ENCODE results near the gene MYO15A. TPM values are rescaled to one million over a fixed set of nuclear protein-coding genes. Genes with fewer than 3 reads are reported as not detected.

The MYO15A gene, protein sequence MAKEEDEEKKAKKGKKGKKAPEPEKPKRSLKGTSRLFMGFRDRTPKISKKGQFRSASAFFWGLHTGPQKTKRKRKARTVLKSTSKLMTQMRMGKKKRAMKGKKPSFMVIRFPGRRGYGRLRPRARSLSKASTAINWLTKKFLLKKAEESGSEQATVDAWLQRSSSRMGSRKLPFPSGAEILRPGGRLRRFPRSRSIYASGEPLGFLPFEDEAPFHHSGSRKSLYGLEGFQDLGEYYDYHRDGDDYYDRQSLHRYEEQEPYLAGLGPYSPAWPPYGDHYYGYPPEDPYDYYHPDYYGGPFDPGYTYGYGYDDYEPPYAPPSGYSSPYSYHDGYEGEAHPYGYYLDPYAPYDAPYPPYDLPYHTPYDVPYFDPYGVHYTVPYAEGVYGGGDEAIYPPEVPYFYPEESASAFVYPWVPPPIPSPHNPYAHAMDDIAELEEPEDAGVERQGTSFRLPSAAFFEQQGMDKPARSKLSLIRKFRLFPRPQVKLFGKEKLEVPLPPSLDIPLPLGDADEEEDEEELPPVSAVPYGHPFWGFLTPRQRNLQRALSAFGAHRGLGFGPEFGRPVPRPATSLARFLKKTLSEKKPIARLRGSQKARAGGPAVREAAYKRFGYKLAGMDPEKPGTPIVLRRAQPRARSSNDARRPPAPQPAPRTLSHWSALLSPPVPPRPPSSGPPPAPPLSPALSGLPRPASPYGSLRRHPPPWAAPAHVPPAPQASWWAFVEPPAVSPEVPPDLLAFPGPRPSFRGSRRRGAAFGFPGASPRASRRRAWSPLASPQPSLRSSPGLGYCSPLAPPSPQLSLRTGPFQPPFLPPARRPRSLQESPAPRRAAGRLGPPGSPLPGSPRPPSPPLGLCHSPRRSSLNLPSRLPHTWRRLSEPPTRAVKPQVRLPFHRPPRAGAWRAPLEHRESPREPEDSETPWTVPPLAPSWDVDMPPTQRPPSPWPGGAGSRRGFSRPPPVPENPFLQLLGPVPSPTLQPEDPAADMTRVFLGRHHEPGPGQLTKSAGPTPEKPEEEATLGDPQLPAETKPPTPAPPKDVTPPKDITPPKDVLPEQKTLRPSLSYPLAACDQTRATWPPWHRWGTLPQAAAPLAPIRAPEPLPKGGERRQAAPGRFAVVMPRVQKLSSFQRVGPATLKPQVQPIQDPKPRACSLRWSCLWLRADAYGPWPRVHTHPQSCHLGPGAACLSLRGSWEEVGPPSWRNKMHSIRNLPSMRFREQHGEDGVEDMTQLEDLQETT (N-terminal part only)
- polyA plus RNA-seq, result 0.48 TPM

DNA sequence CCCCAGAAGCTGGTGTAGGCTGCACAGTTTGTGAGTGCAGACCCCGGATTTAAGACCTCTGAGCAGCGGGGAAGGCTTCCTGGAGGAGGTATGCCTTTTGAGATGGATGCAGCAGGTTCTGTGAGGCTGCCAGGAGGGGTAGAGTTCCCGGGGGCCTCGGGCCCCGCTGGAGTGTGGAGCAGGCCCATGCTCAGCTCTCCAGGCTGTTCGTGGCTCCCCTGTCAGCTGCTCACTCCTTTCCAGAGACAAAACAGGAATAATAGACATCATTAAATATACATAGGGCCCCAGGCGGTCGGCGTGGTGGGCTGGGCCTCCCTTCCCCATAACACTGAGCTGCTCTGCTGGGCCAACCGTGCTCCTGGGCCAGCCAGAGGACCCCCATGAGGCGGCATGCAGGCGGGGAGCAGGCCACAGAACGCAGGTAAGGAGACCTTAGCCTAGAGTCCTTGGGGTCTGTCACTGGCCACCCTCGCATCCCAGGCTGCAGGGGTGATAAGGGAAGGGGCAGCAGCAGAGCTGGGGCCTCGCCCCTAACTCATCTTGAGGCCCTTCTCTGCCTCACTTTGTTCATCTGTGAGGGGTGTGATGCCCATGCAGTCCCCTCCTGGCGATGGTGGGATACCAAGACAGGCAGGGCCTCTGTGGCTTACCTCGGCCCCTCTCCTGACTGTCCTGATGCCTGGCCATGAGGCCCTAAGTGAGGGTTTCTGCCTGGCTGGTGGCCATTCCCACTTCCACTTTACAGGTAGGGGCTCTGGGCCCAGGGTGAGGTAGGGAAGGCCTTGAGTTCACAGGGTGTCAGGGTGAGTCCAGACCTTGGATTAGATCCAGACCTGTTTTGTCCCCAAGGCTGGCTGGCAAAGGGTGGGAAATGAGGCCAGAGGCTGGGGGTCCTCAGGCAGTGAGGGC, at the start of gene MYO15A:
MYO15A (plus strand) TSS at position 356 of the 912 bp plus-strand sequence. CDS start 10,045 bp downstream, outside the sequence.
- Mint-ChIP-seq H3K27me3 (no peaks in the 10 kb centered on the region), H3K4me3 (no peak within 1 kb of the TSS), H3K36me3 (no peaks in the 10 kb centered on the region), H3K27ac (no peak within 1 kb of the TSS), H3K9me3 (no peaks in the 10 kb centered on the region), H3K4me1 (peaks cover 0 to 6% (median 3%) of the 10 kb centered on the region in 3 donors)

DNA sequence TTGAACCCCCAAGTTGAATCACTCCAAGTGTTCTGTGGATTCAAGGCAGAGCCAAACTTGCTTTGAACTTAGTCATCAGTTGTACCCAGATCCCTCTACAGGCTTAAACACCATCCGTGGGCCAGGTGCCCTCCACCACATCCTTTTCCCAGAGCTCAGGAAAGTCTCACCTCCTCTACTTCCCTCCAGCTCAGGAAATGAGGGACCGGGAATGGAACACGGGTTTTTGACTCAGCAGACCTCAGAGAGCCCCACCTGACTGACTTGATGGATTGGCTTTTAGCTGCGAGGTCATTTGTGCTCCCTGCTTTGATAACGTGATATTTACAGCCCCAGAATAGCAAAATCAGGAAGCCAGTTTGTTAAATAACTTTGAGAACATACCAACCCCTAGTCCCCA, 49.3 kb upstream of the MYO15A start:
- no peaks in the 10 kb centered on the region for H3K27me3 Mint-ChIP-seq
- H3K36me3 Mint-ChIP-seq, result peaks cover 7% of the 10 kb centered on the region
- H3K4me3 Mint-ChIP-seq, result no peak overlapping the region
- H3K9me3 Mint-ChIP-seq, result no peaks in the 10 kb centered on the region
- no peaks in the 10 kb centered on the region for H3K4me1 Mint-ChIP-seq
- peak overlapping the region in 1 of 3 donors; percentile 10 for H3K27ac Mint-ChIP-seq

DNA sequence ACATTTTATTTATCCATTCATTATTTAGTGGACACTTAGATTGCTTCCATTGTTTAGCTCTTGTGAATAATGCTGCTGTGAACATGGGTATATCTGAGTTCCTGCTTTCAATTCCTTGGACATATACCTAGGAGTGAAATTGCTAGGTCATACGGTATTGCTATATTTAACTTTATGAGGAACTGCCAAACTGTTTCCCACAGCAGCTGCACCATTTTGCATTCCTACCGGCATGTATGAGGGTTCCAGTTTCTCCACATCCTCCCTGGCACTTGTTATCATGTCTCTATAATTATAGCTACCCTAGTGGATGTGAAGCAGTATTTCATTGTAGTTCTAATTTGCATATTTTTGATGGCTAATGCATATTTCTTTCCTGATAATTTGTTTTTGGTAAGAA, 44.5 kb upstream of the MYO15A start:
- no peaks in the 10 kb centered on the region for H3K4me1 Mint-ChIP-seq
- no peaks in the 10 kb centered on the region for H3K9me3 Mint-ChIP-seq
- no peaks in the 10 kb centered on the region for H3K27me3 Mint-ChIP-seq
- no peak overlapping the region for H3K27ac Mint-ChIP-seq
- no peak overlapping the region for H3K4me3 Mint-ChIP-seq
- H3K36me3 Mint-ChIP-seq, result peaks cover 7% of the 10 kb centered on the region

DNA sequence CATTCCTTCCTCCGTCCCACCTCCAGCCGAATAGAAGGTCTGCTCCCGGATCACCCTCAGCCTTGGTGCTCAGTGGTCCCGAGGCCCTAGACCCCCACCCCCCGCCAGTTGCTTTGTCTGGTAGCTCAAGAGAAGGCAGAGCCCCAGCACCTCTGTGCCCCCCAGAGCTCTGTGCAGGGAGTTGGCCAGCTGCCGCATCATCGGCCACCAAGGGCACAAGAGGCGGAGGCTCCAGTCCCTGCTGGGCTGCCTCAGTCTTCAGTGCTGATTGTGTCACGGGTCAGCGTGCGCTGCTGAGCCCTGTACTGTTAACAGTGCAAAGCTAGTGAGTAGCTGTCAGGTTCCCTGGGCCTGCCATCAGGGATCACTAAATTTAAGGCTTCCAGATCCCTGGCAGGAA, 43.0 kb upstream of the MYO15A start:
- Mint-ChIP-seq H3K36me3 (peaks cover 7% of the 10 kb centered on the region), H3K4me1 (no peaks in the 10 kb centered on the region), H3K4me3 (peak overlapping the region in 1 of 4 donors; percentile 37), H3K27me3 (no peaks in the 10 kb centered on the region), H3K9me3 (no peaks in the 10 kb centered on the region), H3K27ac (no peak overlapping the region)

DNA sequence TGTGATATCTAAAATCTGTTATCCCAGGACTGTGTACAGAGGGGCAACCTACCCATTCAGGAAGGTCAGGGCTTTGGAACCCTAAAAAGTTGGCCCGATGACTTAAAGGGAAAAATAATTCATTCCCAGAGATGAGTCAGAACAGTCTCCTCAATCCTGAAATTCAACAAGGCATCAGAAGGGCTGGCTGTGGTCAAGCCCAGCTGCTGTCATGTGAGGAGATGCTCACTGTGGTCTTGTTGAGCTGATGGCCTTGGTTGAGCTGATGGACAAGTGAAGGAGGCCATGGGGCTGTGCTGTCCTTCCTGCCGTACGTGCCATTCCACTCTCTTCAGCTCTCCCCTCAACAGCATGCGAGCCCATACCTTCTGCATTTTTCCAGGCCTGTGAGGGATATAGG, 41.7 kb upstream of the MYO15A start:
- Mint-ChIP-seq H3K27ac (peak overlapping the region in 1 of 3 donors; percentile 8), H3K4me1 (no peaks in the 10 kb centered on the region)

DNA sequence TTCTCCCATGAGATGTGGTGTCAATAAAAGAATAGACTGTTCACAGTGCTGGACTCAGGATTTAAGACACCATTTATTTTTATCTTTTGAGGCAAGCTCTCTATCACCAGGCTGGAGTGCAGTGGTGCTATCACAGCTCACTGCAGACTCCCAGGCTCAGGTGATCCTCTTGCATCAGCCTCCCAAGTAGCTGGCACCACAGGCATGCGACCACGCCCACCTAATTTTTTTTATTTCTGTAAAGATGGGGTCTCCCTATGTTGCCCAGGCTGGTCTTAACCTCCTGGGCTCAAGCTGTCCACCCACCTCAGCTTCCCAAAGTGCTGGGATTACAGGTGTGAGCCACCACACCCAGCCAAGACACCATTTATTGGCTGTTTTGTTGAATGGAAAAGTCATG, 39.5 kb upstream of the MYO15A start:
- Mint-ChIP-seq H3K27me3 (peaks cover 1% of the 10 kb centered on the region), H3K27ac (no peak overlapping the region), H3K4me1 (no peaks in the 10 kb centered on the region), H3K36me3 (peaks cover 4% of the 10 kb centered on the region), H3K4me3 (no peak overlapping the region), H3K9me3 (no peaks in the 10 kb centered on the region)

More for the DNA sequence above, 41.7 kb upstream of the MYO15A start:
- H3K4me3 Mint-ChIP-seq, result no peak overlapping the region
- H3K27me3 Mint-ChIP-seq, result no peaks in the 10 kb centered on the region
- H3K36me3 Mint-ChIP-seq, result peaks cover 5% of the 10 kb centered on the region
- H3K9me3 Mint-ChIP-seq, result no peaks in the 10 kb centered on the region

DNA sequence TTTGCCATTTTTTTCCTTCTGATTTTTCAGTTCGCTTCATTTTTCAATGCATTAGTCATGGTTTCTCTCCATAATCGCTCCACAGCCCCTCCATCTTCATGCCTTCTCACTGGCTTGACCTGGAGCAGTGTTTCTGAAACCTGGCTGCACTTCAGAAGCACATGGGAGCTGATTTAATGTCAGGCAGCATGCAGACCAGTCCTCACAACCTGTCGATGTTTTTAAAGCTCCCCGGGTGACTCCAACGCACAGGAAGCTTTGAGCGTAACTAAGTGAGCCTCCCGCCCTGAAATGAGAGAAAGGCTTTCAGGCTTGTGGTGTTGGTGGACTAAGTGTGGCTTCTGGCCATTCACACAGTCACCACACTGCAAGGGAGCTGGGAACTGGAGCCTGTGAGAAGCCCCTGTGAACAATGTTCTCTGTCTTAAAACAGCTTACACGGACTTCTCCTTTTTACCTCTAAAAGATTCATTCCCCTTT, 37.7 kb upstream of the MYO15A start:
- no peaks in the 10 kb centered on the region for H3K4me1 Mint-ChIP-seq
- no peak overlapping the region for H3K4me3 Mint-ChIP-seq
- H3K27ac Mint-ChIP-seq, result no peak overlapping the region
- peaks cover 4% of the 10 kb centered on the region for H3K36me3 Mint-ChIP-seq
- H3K27me3 Mint-ChIP-seq, result peaks cover 7% of the 10 kb centered on the region
- no peaks in the 10 kb centered on the region for H3K9me3 Mint-ChIP-seq

DNA sequence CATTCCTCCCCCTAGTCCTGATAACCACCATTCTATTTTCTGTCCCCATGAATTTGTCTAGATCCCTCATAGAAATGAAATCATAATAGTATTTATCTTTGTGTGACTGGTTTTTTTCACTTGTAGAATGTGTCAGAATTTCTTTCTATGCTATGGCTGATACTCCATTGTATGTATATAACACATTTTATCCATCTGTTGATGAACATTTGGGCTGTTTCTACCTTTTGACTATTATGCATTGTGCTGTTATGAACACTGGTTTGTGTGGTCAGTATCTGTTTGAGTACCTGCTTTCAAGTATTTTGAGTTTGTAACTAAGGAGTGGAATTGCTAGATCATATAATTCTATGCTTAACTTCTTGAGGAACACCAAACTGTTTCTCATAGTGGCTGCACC, 36.8 kb upstream of the MYO15A start:
- Mint-ChIP-seq H3K4me3 (no peak overlapping the region), H3K27ac (no peak overlapping the region), H3K9me3 (no peaks in the 10 kb centered on the region), H3K36me3 (no peaks in the 10 kb centered on the region), H3K27me3 (peaks cover 12% of the 10 kb centered on the region), H3K4me1 (no peaks in the 10 kb centered on the region)

DNA sequence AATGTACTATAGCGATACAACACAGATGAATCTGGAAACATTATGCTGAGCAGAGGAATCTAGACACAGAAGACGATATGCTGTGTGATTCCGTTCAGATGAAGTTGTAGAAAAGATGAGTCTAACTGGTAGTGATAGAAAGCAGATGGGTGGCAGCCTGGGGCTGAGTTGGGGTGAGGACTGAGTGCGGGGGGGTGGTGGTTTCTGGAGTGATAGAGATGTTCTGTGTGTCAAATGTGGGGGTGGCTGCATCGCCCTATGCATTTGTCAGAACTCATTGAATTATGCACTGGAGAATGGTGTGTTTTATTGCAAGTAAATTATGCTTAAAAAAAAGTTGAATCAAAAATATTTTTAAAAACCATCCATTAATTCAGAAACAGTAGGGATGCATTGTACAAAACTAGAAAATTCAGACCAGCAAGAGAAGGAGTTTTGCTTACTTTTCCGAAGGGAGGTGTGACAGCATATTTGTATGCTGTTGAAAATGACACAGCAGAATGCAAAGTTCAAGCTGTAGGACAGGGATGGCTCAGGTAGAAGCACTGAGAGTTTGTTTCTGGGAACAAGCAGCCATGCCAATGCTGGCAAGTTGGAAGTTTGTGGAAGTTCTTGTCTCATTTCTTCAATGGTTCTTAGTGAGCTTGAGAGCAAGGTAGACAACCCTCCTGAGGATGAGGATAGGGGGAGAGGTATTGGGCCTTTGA, 33.8 kb upstream of the MYO15A start:
- peaks cover 15% of the 10 kb centered on the region for H3K27me3 Mint-ChIP-seq
- H3K4me3 Mint-ChIP-seq, result no peak overlapping the region
- no peaks in the 10 kb centered on the region for H3K9me3 Mint-ChIP-seq
- peak overlapping the region in 1 of 3 donors; percentile 6 for H3K27ac Mint-ChIP-seq
- H3K4me1 Mint-ChIP-seq, result no peaks in the 10 kb centered on the region
- no peaks in the 10 kb centered on the region for H3K36me3 Mint-ChIP-seq

DNA sequence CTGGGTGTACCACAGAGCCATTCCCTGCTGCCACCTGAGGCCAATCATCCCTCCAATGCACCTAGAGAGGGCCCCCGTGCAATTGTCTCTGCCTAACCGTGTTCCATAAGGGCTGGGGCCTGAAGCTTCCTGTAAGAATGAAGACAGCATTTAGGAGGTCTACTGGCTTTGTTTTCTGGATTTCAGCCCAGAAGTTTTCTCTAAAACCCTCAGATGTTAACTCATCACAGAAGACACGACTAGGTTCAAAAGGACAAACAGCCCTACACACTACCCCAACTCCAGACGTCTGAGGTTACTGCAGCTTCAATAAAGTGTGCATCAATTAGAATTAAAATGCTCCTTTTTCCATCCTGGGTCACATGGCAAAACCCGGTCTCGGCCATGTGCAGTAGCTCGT, 31.6 kb upstream of the MYO15A start:
- no peak overlapping the region for H3K4me3 Mint-ChIP-seq
- peaks cover 20% of the 10 kb centered on the region for H3K27me3 Mint-ChIP-seq
- H3K9me3 Mint-ChIP-seq, result no peaks in the 10 kb centered on the region
- no peaks in the 10 kb centered on the region for H3K4me1 Mint-ChIP-seq
- H3K27ac Mint-ChIP-seq, result no peak overlapping the region
- H3K36me3 Mint-ChIP-seq, result no peaks in the 10 kb centered on the region

DNA sequence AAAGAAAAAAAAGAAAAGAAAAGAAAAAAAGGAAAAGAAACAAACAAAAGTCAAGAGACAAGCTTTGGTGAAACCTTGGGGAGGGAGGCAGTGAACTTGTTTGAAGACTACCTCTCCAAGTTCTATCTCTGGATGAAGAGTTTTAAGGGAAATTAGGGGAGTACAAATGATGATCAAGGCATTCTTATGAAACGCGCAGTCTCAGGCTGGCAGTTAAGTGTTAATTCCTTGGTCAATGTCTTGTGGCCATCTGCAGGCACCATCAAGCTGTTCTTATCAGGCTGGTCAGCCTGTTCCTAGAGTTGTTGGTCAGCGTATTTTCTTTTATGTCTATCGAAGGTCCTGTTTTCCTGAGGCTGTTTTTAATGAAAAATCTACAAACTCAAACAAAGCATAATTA, 29.0 kb upstream of the MYO15A start:
- no peaks in the 10 kb centered on the region for H3K4me1 Mint-ChIP-seq
- H3K36me3 Mint-ChIP-seq, result no peaks in the 10 kb centered on the region
- H3K27me3 Mint-ChIP-seq, result peaks cover 18% of the 10 kb centered on the region
- H3K9me3 Mint-ChIP-seq, result no peaks in the 10 kb centered on the region
- H3K4me3 Mint-ChIP-seq, result no peak overlapping the region
- no peak overlapping the region for H3K27ac Mint-ChIP-seq

DNA sequence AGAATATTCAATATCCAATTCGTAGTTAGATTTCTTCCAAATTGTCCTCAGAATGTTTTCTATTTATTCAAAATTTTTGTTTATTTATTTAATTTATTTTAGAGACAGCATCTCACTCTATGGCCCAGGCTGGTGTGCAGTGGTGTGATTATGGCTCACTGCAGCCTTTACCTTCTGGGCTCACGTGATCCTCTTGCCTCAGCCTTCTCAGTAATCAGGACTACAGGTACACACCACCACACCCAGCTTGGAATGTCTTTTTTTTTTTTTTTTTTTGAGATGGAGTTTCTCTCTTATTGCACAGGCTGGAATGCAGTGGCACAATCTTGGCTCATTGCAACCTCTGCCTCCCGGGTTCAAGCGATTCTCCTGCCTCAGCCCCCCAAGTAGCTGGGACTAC, 24.3 kb upstream of the MYO15A start:
- Mint-ChIP-seq H3K4me1 (peaks cover 10 to 16% (median 14%) of the 10 kb centered on the region in 3 donors), H3K27me3 (peaks cover 5% of the 10 kb centered on the region)

DNA sequence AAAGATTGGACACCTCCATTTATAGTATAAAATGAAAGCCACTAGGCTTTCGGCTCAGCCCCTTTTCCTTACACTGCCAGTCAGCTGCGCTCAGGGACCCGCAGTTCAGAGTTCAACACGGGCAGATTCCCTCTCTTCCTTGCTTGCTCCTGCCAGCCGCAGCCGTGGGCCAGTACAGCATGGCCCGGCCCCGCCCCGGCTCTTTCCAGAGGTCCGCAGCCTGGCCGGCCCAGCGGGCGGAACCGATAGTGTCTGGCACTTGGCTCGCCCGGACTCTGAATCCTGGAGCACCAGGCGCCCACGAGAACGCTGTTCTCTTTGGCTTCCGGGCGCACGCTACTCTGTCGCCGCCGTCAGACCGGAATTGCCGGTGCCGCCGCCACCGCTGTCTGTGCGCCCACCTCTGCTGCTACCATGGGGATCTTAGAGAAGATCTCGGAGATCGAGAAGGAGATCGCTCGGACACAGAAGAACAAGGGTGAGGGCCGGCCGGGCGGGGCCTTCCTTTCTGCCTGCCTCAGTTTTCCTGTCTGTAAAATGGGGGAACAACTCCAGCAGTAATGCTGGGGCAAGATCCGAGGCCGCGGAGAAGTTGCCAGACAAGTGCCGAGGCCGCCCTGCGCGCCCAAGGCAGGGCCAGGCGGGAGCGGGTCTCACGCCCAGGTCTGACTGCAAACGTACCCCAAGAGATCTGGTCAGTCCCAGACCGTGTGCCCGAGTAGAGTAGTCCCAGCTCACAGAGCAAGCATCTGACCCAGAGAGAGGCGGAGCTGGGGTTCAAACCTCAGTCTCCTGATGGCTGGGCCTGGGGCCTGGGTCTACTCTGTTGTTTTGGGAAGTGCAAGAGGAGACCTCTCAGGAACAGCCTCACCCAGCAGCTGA, 20.7 kb upstream of the MYO15A start, which contains the start of gene DRG2:
DRG2 (plus strand) TSS at position 339 of the 882 bp plus-strand sequence; CDS start at position 415, 76 bp downstream.
- H3K36me3 Mint-ChIP-seq, result peaks cover 2% of the 10 kb centered on the region
- peaks cover 14 to 21% (median 15%) of the 10 kb centered on the region in 3 donors for H3K4me1 Mint-ChIP-seq
- no peaks in the 10 kb centered on the region for H3K9me3 Mint-ChIP-seq
- H3K27ac Mint-ChIP-seq, result peak within 1 kb of the TSS; percentile 96 to 97 (median 96)
- no peaks in the 10 kb centered on the region for H3K27me3 Mint-ChIP-seq
- H3K4me3 Mint-ChIP-seq, result peak within 1 kb of the TSS; percentile 98 to 100 (median 100)

More for the DNA sequence above, 24.3 kb upstream of the MYO15A start:
- H3K4me3 Mint-ChIP-seq, result no peak overlapping the region
- no peak overlapping the region for H3K27ac Mint-ChIP-seq
- H3K9me3 Mint-ChIP-seq, result no peaks in the 10 kb centered on the region
- peaks cover 2% of the 10 kb centered on the region for H3K36me3 Mint-ChIP-seq
